Measurements from ENCODE around the gene COMMD9.

DNA sequence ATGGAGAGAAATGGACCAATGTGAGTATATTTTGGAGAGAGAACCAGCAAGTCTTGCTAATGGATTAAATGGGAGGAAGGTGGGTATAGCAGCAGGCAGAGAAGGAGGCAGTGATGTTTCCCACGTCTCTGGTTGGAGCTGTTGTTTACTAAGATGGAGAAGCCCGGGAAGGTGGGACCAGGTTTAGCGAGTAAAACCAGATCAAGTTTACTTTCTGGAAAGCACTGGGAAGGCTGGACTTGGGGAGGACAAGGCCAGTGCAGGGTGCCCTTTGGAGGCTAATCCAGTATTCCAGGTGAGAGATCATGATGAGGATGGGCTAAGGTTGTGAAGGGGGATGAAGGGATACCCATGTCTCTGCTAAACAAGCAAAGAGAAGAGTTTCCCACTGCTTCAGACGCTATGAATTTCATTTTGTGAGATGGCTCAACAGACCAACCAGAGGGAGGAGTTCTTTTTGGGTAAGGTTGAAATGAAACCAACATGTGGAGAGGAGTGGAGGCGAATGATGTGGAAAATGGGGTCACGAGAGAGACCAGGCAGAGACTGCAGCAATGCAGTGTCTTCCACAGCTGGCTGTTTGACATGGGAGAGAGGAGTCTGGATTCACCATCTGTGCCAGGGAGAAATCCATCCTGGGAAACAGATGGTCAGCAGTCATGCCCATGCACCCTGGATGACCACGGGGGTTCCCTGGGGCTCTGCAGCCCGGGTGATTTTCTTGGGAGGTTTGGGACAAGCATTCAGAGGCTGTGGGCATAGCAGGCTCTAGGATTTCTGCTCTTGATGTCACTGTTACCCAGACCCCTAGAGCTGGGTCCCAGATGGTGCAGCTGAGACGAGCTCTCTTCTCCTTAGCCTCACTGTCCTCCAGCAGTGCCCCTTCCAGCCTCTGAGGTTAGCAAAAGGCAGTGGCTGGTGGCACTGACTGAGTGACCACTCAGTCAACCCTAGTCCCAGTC lies 24.9 kb downstream of the COMMD9 start:
- TF ChIP-seq, protein P1, sequence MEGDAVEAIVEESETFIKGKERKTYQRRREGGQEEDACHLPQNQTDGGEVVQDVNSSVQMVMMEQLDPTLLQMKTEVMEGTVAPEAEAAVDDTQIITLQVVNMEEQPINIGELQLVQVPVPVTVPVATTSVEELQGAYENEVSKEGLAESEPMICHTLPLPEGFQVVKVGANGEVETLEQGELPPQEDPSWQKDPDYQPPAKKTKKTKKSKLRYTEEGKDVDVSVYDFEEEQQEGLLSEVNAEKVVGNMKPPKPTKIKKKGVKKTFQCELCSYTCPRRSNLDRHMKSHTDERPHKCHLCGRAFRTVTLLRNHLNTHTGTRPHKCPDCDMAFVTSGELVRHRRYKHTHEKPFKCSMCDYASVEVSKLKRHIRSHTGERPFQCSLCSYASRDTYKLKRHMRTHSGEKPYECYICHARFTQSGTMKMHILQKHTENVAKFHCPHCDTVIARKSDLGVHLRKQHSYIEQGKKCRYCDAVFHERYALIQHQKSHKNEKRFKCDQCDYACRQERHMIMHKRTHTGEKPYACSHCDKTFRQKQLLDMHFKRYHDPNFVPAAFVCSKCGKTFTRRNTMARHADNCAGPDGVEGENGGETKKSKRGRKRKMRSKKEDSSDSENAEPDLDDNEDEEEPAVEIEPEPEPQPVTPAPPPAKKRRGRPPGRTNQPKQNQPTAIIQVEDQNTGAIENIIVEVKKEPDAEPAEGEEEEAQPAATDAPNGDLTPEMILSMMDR (conservative IDR thresholded peaks at IDR 0.05; ENCODE audit: low read depth, low read length): no peak
- no peak for TF ChIP-seq EZH2phosphoT487 (IDR thresholded peaks at IDR 0.05; ENCODE audit: borderline replicate concordance, low read length)
